Activated CD8-positive, alpha-beta memory T cell treated with anti-CD3 and anti-CD28 coated beads, Interleukin-2, amount 50 U/mL, for 1 hour (primary cell): Measurements from ENCODE around the gene RHEBL1.

Experiments used
- DNase-seq: peaks from one replicate; pipeline ENCODE4 v3.0.0-alpha.2; 2020; ENCODE audit errors: extremely low read depth

Gene RHEBL1

DNA sequence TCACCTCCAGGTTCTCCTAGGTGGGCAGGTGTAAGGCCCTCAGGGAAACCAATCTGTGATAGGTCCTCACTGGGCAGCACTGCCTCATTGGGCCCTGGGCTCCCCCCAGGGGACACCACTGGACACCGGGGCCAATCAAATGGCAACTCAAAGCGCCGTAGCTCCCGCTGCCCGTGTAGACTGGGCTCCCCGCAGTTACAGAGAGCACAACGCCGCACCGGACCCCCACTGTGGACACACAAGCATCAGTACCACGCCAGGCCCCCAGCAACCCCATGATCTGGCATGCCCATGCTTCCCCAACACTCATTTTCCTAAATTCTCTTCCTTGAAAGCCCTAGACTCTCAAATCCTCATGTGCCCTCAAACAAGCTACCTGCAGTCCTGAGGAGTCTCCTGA, 15.3 kb downstream of the RHEBL1 start:
- no peak for DNase-seq

DNA sequence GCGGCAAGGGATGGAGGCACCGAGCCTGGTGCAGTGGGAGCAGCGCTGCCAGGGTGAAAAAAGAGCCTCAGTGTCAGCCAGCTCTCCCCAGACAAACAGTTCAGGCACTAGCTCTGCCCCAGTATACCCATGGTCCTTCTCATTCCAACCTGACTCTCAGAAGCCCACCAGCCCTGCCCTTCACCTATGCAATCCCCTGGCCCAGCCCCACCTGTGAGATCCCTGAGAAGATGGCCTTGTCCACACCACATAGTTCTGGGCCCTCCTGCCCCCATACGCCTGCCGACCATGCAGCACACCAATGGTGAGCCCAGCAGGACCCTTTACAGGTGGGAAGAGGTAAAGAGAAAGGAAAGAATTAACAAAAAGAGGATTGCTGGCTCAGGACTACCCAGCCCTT, 15.7 kb downstream of the RHEBL1 start:
- DNase-seq = no peak

DNA sequence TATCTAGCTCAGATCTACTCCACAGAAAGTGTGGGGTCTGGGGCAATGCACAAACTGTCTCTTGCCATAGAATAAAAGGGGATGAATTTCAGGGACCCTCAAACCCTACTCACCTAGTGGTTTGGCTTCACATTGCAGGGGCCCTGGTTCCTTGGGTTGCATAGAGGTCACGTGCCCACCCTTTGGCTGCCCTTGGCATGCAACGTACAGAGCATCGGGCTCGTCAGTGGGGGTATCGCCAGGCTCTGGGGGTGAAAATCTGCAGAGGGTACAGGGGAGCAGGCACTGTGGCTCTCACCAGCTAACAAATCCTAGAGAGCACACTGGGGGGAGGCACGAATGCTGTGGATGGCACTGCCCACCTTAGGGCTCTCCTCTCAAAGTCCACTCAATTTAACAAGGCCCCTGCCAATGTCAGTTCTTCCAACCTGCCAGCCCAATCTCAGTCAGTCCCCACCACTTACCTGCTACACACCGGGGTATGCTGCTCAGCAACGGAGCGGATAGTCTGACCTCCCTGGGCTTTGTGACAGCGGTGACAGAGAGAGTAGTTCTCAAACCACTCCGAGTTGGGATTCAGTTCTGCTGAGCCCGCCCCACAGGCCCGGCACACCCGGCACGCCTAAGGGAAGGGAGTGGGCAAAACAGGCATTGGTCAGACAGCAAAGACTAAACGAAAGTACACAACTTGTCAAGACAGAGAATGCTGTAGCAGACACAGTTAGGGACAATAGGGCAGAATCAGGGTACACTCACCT, 17.1 kb downstream of the RHEBL1 start:
- no peak for DNase-seq

DNA sequence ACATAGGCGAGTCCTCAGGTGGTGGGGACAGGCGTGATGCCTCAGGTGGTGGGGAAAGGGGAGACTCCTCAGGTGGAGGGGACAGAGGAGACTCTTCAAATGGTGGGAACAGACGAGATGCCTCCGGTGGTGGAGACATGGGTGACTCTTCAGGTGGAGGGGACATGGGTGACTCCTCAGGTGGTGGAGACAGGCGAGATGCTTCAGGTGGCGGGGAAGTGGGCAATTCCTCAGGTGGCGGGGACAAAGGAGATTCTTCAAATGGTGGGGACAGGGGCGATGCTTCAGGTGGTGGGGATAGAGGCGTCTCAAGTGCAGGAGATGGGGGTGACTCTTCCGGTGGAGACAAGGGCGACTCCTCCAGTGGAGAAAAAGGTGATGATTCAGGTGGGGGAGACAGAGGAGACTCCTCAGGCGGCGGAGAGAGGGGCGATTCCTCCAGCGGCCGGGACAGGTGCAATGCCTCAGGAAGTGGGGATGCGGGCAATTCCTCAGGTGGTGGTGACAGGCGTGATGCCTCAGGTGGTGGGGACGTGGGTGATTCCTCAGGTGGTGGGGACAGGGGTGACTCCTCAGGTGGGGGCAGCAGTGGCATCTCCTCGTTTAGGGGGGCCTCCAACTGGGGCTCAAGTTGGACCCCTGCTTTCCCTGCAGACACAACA, 17.9 kb downstream of the RHEBL1 start:
- no peak for DNase-seq

DNA sequence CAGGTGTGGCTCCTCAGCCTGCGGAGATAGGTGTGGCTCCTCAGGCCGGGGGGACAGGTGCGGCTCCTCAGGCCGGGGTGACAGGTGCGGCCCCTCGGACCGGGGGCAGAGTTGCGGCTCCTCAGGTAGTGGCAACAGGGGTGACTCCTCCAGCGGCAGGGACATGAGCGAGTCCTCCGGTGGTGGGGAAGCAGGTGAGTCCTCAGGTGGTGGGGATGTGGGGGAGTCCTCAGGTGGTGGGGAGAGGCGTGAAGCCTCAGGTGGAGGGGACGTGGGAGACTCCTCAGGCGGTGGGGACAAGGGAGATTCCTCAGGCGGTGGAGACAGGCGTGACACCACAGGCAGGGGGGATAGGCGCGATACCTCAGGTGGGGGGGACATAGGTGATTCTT, 18.4 kb downstream of the RHEBL1 start:
- DNase-seq = no peak

DNA sequence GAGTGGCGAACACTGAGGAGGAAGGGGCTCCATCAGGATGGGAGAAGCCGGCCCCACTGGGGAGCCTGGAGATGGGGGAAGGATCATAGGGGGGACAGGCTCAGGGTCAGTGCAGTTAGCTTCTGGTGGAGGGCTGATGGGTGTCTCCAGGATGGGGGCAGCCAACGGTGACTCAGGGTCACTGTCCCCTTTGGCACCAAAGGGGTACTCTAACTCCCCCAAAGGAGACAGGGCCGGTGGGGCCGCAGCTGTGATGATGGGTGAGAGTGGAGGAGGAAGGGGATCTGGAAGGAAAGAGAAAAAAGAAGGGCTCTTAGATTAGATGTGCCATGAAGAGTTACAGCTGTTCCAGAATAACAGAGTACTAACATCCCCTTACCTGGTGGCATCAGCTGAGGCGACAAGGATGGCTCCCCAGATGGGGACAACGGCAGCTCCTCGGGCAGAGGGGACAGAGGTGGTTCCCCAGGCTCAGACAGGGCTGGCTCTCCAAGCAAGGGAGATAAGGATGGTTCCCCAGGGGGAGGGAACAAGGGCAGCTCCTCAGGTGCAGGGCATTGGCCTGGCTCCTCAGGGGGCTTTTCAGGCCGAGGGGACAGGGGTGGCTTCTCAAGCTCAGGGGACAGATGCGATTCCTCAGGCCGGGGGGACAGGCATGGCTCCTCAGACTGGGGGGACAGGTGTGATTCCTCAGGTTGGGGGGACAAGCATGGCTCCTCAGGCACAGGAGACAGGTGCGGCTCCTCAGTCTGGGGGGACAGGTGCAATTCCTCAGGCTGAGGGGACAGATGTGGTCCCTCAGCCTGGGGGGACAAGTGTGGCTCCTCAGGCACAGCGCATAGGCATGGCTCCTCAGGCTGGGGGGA, 19.0 kb downstream of the RHEBL1 start:
- no peak for DNase-seq

DNA sequence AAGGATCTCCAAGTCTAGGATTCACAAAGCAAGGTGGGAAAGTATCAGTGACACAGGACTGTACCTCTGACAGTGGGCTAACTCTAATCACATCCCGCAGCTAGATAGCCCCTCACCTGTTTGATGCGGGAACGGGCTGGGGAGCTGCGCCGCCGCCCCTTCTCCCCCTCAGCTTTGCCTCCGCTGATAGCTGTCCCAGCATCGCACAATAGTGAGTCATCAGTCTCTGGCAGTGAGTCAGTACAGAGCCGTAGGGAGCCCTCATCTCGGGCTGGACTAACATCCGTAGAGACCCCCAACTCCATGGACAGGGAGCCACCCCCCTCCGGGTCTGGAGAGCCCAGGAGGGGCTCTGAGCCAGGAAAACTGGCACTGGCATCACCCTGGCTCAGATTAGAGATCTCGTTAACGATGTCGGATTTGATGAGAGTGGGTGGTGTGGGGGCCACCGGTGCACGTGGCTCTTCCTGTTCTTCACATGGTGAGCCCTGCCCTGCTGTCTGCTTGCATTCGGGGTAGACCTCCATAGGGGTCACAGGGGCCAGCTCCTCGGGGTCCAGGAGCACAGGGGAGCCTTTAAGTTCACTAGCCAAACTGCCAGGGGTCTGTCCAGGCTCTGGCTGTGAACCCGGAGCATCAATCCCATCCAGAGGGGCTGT, 20.1 kb downstream of the RHEBL1 start:
- no peak for DNase-seq

DNA sequence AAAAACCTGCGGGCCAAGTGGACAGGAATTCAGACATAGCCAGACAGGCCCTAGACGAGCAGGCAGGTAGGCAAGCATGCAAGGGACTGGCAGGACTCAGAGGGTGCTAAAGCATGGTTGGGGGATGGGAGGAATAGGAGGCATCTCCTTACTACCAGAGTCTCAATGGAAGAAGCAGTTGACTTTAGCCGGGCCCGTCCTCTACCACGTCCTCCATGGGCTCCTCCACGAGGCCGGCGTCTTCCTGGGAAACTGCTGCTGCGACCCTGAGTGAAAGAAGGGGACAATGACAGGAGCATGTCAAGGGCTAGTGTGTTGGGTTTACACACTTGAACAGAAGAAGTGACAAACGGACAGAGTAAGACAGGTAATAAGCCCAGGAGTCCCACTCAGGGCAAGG, 20.8 kb downstream of the RHEBL1 start:
- no peak for DNase-seq

DNA sequence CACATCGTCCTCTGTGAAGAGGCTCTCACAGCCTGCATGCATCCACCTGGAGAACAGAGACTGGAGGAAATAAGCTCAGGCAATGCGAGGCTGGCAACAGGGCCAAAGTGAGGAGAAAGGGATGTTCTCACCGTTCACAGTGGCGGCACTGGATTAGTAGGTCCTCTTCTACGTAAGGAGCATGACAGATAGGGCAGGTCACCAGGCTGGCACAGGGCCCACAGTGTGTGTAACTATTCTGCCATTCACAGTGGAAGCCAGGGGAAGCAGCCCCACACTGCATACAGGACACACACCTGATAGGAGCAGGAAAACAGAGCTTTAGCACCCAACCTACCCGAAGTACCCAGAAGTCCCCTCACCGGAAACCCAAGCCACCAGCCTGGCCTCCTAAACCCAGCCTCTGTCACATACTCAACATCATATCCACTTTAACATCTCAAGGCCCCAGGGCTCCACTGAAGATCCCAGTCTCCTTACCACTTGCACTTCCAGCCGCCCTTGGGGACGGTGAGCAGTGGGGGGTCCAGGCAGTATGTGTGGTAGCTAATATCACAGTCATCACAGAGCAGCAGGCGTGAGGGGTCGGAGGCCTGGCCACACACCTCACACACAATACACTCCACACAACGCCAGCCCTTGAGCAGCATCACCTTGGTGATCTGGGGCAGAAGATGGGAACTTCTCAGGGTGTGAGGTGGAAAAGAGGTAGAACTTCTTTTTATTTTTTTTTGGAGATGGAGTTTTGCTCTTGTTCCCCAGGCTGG, 23.5 kb downstream of the RHEBL1 start:
- no peak for DNase-seq

DNA sequence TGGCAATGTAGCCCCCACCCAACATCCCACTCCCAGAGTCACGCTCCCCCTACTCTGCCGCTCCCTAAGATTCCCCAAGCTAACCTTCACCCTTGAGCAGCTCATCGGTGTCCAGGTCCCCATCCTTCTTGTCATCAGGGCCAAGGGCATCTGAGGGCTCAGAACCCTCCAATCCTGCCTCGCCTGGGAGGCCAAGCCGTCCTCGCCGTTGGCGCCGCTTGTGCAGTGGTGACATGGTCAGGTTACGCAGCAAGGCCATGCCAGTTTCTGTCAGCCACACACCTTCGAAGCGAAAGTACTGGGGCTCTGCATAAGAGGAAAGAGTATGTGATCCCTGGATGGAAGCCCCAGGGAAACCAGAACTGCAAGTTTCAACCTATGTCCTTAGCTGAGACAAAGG, 25.1 kb downstream of the RHEBL1 start:
- DNase-seq = no peak

DNA sequence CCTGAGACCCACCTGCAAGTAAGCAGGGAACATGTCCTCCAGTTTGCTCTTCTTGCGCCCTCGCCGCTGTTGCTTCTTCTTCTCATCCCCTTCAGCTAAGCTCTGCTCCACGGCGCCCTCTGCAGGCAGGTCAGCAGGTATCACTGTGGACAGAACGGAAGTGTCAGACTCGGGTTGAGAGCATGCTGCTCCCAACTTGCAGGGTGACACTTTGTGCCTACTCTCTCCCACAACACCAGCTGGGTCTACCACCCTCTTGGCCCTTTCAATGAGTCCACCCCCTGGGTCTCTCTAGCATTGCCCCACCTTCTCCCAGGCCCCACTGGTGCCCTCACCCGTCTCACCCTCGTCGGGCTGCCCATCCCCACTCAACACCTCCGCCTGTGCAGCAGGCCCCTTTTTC, 25.9 kb downstream of the RHEBL1 start:
- peak; percentile 71 for DNase-seq

DNA sequence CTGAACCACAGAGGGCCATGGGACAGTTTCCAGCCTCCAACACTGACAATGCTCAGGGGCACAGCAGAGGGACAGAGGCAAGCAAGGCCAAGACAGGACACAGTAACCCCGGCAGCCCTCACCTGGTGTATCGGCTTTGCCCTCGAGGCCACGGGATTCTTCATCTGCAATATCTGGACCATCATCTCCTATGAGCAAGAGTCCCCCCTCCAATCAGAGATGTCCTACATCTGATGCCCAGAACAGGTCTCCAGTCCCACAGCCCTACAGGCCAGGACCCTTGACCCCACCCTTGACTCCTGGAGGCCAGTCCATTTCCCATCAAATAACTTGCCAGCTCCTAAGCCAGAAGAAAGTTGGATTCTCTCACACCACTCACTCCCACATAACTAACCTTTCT, 26.5 kb downstream of the RHEBL1 start:
- no peak for DNase-seq

DNA sequence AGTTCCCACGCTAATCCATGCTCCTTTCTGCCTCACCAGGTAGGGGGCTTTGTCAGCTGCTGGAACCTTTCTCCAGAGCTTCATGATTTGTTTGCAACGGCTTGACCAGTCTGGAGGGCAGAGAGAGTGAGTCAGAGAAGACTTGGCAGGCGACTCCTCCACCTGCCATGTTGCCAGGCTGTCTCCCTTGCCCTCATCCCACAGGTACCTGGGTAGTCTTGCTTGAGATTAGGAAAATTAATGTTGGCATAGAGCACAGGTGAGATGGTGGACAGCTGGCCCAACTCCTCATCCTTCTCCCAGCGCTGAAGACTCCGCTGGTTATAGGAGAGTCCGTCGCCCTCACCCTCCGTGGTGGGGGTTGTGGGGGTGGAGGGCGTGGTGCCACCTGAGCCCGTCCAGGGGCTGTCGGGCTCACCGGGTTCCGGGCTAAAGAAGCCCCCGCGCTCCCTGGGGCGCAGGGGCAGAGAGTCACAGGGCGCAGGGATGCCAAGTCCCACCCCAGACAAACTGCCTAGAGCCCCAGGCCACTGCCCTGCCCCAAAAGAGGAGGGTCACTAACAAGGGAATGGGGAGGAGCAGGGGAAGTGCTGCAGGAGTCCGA, 27.8 kb downstream of the RHEBL1 start:
- no peak for DNase-seq

DNA sequence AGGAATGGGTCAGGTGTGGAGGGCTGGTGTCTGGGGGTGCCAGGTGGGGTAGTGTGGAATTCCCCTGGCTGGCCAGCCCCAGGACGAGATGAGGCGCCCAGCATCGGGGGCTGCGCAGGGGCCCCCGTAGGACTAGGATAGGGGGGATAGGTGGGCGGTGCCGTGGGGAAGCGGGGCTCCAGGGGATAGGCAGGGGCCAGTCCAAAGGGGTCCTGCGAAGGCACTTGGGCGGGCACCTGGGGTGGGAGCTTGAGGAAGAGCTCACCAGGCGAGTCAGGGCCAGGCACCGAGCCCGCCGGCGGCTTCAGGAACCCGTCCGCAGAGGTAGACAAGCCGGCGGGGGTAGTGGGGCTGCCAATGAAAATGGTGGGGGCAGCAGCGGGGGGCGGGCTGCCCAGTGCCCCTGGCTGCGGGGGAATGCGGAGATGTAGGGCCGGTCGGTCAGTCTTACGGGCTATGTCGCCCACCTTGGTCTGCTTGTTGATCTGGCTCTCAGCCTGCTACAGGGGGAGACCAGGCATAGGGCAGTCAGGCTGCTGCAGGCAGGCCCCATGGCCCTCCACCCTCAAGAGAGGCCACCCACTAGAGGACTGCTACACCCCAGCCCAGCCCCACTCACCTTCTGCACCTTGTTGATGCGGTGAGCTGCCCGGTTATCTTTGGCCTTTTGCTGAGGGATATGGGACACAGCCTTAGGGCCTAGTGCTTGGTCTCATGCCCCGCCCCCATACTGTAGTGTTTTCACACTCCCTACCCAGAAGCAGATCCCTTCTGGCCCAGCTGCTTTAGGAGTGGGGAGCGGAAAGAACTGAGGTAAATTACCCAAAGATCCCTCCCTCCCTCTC, 28.5 kb downstream of the RHEBL1 start:
- no peak for DNase-seq

DNA sequence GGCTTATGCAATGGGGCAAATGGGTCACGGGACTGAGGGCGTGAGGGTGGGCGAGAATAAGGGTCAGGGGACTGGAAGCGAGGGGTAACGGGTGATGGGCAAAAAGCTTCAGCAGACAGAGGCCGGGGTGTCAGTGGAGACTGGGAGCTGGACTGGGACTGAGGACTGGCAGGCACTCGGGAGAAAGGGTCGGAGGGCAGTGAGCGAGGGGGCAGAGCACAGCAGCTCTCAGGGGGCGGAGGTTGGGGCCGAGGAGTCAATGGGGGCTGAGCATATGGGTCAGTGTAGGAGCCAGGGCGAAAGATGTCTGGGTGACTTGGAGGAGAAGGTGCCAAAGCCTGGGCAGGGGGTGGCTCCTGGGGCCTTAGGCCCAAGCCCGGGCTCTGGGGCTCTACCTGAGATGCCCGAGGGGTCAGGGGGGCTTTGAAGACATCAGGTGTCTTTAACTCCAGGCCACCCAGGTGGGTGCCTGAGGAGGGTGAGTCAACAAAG, 29.4 kb downstream of the RHEBL1 start:
- no peak for DNase-seq

DNA sequence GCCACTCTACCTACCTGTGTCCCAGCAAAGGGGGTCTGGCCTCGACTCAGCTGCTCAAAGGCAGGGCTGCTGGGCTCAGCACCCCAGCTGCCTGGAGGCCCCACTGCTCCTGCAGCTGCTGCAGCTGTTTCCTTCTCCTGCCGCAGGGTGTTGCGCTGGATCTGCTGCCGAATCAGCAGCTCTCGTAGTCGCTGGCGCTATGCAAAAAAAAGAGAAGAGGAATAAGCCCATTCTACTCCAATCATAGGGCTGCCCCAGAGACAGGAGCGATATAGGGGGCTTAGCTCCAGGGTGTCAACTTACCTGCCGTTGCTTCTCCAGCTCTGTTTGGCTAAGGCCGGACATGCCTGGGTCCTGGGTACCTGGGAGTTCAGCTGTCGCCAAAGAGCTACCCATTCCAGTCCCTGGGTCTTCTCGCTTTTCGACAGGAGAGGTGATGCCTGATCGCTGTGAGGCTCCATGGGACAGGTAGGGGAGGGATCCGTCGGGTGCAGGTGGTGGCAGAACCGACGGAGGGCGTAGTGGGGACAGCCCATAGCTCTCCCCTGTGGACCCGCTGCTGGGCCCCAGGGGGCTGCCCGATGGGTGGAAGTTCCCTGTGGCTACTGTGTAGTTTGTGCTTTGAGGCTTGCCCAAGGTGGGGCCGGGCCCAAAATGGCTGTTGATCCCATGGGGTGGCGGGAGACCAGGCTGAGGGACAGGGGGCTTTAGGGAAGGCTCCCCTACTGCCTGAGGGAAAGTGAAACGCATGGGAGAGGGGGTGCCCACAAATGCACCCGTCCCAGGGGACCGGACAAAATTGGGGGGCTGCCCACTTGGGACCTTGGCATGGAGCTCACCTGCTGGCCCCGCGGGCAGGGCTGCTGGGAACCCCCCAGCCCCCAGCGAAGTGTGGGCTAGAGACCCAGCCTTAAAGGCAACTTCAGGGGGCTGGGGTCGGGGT, 30.1 kb downstream of the RHEBL1 start:
- DNase-seq = no peak

DNA sequence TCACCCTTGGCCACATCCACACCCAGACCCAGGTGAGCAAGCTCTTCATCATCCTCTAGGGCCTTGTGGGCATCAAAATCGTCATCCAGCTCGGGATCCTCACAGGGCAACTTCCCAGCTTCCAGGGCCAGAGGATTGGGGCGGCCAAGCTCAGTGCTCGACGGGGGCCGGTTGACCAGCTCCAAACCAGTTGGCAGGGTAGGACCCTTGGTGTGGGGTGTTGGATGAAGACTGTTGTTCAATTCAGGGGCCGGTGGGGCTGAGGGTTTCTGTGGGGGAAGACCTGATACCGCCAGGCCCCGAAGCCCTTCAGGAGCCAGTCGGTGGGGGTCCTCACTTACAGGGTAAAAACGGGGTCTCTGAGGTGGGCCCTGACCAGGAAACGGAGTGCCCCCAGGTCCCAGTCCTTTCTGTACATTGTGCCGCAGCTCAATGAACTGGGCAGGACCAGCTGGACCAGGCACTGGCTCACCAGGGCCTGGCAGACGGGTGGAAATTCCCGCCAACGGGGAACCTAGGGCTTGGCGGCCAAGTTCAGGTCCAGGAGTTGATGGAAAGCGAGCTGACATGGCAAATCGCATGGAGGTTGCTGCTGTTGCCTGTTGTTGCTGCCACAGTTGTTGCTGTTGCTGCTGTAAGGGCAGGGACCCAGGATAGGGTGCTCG, 31.4 kb downstream of the RHEBL1 start:
- no peak for DNase-seq

DNA sequence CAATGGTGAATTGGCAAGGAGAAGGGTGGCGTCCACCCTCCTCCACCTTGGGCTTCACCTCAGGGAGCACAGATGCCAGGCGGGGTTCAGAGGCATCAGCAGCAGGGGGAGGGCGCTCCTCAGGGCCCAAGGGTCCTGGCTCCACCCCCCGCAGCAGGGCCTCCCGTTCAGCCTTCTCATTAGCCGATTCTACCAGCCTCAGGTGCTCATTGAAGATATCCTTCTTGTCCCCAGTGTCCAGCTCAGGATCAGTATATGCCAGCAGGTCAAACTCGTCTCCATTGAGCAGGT, 31.9 kb downstream of the RHEBL1 start:
- DNase-seq = no peak
